ENCODE results near the gene RELN.

GRCh38 chr7:103706805-103707204 is 282.7 kb downstream of the RELN start:
- TF ChIP-seq, protein P1, sequence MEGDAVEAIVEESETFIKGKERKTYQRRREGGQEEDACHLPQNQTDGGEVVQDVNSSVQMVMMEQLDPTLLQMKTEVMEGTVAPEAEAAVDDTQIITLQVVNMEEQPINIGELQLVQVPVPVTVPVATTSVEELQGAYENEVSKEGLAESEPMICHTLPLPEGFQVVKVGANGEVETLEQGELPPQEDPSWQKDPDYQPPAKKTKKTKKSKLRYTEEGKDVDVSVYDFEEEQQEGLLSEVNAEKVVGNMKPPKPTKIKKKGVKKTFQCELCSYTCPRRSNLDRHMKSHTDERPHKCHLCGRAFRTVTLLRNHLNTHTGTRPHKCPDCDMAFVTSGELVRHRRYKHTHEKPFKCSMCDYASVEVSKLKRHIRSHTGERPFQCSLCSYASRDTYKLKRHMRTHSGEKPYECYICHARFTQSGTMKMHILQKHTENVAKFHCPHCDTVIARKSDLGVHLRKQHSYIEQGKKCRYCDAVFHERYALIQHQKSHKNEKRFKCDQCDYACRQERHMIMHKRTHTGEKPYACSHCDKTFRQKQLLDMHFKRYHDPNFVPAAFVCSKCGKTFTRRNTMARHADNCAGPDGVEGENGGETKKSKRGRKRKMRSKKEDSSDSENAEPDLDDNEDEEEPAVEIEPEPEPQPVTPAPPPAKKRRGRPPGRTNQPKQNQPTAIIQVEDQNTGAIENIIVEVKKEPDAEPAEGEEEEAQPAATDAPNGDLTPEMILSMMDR (IDR thresholded peaks at IDR 0.05), result no peak
- TF ChIP-seq POLR2A (IDR thresholded peaks at IDR 0.05), result no peak

Data from thyroid gland (tissue), 4 donors.